Prostate gland (tissue), 2 donors: ENCODE data around the gene PCF11. TPM values are rescaled to one million over a fixed set of nuclear protein-coding genes. Genes with fewer than 3 reads are reported as not detected.
A peak's percentile ranks its signal among the peaks of the same experiment; 100 is the strongest.

Experiments used
- DNase-seq: peaks from one replicate; pipeline ENCODE4 v3.0.0-alpha.2; 2019; ENCODE audit warnings: low spot score
- H3K27ac ChIP-seq, 2 donors: fragments of 200-600 bp; sonication (generic); 2 replicates each; pipeline ENCODE4 v1.5.1; 2017 to 2019
- H3K27me3 ChIP-seq: fragments of 200-600 bp; sonication (generic); replicated peaks from 2 replicates; pipeline ENCODE4 v1.5.1; 2019; ENCODE audit not compliant: insufficient read depth
- H3K36me3 ChIP-seq, 2 donors: fragments of 200-600 bp; sonication (generic); 1 replicate in 1 of 2; 2 replicates in 1 of 2; pipeline versions ENCODE4 v1.5.1 to v1.8.1; 2017 to 2019
- H3K4me1 ChIP-seq: fragments of 200-600 bp; sonication (generic); replicated peaks from 2 replicates; pipeline ENCODE4 v1.5.1; 2019
- H3K4me3 ChIP-seq, 2 donors: fragments of 200-600 bp; sonication (generic); 2 replicates each; pipeline ENCODE4 v1.5.1; 2017 to 2019
- H3K9me3 ChIP-seq: fragments of 200-600 bp; sonication (generic); 2 replicates; pipeline ENCODE4 v1.5.1; 2017
- POLR2A ChIP-seq: fragments of 450-650 bp; IDR thresholded peaks from one replicate; pipeline ENCODE4 v1.6.1; 2016; ENCODE audit warnings: antibody characterized with exemption, mild to moderate bottlenecking
- POLR2AphosphoS5 ChIP-seq: sonication (generic); formaldehyde crosslinking; IDR thresholded peaks from one replicate; pipeline ENCODE4 v1.6.1; 2017; ENCODE audit warnings: antibody characterized with exemption
- WGBS: methylation state at CpG from one replicate; pipeline ENCODE4 v1.1.5; 2018; 5-methylcytosine and 5-hydroxymethylcytosine counted together
- intact Hi-C: fragments of 100-400 bp; cut with DNase I; formaldehyde crosslinking; loops from one replicate; pipeline ENCODE4 v1.14.2; 2022
- total RNA-seq, 2 donors: library from RNA; depleted of rRNA; stranded (reverse); fragments of >200 nt; gene quantifications; one replicate each; pipeline ENCODE4 v1.1.0, GENCODE V29; 2016
- TF ChIP-seq, protein P1 (sequence below), 4 experiments: fragments of 200-600 bp in 2 of 4; fragments of 450-650 bp in 2 of 4; sonication (generic) in 2 of 4; IDR thresholded peaks; 1 replicate in 3 of 4; 2 replicates in 1 of 4; pipeline ENCODE4 v1.5.1; 2016 to 2019; ENCODE audit warnings: antibody characterized with exemption in 4 of 4, mild to moderate bottlenecking in 2 of 4, moderate library complexity in 2 of 4

PCF11 gene
- total RNA-seq, 2 donors from 2014 or later: 64.1 to 75.2 TPM

DNA sequence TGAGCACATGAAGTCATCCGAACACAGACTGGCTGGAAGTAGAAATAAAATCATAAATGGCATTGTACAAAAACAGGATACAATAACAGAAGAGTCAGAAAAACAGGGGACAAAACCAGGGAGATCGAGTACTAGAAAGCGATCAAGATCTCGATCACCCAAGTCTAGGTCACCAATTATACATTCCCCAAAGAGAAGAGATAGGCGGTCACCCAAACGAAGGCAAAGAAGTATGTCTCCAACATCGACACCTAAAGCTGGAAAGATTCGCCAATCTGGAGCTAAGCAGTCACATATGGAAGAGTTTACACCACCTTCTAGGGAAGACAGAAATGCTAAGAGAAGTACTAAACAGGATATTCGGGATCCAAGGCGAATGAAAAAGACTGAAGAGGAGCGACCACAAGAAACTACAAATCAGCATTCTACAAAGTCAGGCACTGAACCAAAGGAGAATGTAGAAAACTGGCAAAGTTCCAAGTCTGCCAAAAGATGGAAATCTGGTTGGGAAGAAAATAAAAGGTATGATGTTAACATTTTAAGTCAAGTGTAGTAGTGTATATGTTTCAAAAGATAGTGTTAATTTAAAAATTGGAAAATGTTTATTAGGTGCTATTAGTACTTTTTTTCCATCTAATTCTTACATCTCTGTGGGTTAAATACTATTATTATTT is 9.4 kb downstream of the PCF11 start:
- H3K27me3 ChIP-seq: no peaks in the 10 kb centered on the region
- no peak overlapping the region for H3K4me3 ChIP-seq
- 96% methylated on average over 11 of the region's 11 CpGs for WGBS
- peaks cover 11% of the 10 kb centered on the region for H3K4me1 ChIP-seq
- H3K36me3 ChIP-seq: peaks cover 4 to 7% of the 10 kb centered on the region in 2 donors
- no peak for TF ChIP-seq POLR2AphosphoS5
- TF ChIP-seq POLR2A: no peak
- TF ChIP-seq, protein P1, sequence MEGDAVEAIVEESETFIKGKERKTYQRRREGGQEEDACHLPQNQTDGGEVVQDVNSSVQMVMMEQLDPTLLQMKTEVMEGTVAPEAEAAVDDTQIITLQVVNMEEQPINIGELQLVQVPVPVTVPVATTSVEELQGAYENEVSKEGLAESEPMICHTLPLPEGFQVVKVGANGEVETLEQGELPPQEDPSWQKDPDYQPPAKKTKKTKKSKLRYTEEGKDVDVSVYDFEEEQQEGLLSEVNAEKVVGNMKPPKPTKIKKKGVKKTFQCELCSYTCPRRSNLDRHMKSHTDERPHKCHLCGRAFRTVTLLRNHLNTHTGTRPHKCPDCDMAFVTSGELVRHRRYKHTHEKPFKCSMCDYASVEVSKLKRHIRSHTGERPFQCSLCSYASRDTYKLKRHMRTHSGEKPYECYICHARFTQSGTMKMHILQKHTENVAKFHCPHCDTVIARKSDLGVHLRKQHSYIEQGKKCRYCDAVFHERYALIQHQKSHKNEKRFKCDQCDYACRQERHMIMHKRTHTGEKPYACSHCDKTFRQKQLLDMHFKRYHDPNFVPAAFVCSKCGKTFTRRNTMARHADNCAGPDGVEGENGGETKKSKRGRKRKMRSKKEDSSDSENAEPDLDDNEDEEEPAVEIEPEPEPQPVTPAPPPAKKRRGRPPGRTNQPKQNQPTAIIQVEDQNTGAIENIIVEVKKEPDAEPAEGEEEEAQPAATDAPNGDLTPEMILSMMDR (IDR thresholded peaks at IDR 0.05): no peak
- intact Hi-C loops: loop anchor here (10.0 kb wide), 1 partner anchor 262 kb away; the partner anchor contains the start of genes DDIAS and PRCP
- DNase-seq: no peak
- H3K9me3 ChIP-seq: no peaks in the 10 kb centered on the region
- H3K27ac ChIP-seq: no peak overlapping the region

DNA sequence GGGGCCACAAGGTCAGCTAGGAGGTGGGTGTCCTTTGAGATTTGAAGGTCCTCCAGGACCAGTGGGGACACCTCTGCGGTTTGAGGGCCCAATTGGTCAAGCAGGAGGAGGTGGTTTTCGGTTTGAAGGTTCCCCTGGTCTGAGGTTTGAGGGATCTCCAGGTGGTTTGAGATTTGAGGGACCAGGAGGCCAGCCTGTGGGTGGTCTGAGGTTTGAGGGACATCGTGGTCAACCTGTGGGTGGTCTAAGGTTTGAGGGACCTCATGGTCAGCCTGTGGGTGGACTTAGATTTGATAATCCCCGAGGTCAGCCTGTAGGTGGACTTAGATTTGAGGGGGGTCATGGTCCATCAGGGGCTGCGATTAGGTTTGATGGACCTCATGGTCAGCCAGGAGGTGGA is 11.8 kb downstream of the PCF11 start:
- no peak for DNase-seq
- intact Hi-C loops: loop anchor here (10.0 kb wide), 1 partner anchor 264 kb away; the partner anchor contains the start of genes DDIAS and PRCP
- H3K27ac ChIP-seq: no peak overlapping the region
- peaks cover 11% of the 10 kb centered on the region for H3K4me1 ChIP-seq
- no peak for TF ChIP-seq POLR2A
- no peak for TF ChIP-seq POLR2AphosphoS5
- TF ChIP-seq, protein P1 (IDR thresholded peaks at IDR 0.05): no peak
- H3K36me3 ChIP-seq: peaks cover 4 to 7% of the 10 kb centered on the region in 2 donors
- no peak overlapping the region for H3K4me3 ChIP-seq
- no peaks in the 10 kb centered on the region for H3K9me3 ChIP-seq
- no peaks in the 10 kb centered on the region for H3K27me3 ChIP-seq
- WGBS: 98% methylated on average over 5 of the region's 5 CpGs

GRCh38 chr11:83170865-83171264 is 13.9 kb downstream of the PCF11 start:
- DNase-seq: no peak
- Histone ChIP-seq H3K27ac (no peak overlapping the region), H3K4me1 (peaks cover 11% of the 10 kb centered on the region), H3K4me3 (no peak overlapping the region), H3K9me3 (no peaks in the 10 kb centered on the region), H3K27me3 (no peaks in the 10 kb centered on the region), H3K36me3 (peaks cover 0 to 7% of the 10 kb centered on the region in 2 donors)
- WGBS: 48% methylated on average over 2 of the region's 2 CpGs
- intact Hi-C loops: no loop called here
- TF ChIP-seq, protein P1 (IDR thresholded peaks at IDR 0.05): no peak
- TF ChIP-seq POLR2AphosphoS5 (peak; percentile 22), POLR2A (no peak)

GRCh38 chr11:83172551-83172950 is 15.6 kb downstream of the PCF11 start:
- 87% methylated on average over 4 of the region's 4 CpGs for WGBS

More at GRCh38 chr11:83172551-83172950, 15.6 kb downstream of the PCF11 start:
- TF ChIP-seq POLR2AphosphoS5 (no peak), POLR2A (no peak)
- TF ChIP-seq, protein P1 (IDR thresholded peaks at IDR 0.05): no peak
- Histone ChIP-seq H3K27me3 (no peaks in the 10 kb centered on the region), H3K4me3 (no peak overlapping the region), H3K4me1 (peaks cover 11% of the 10 kb centered on the region), H3K36me3 (peaks cover 0 to 7% of the 10 kb centered on the region in 2 donors), H3K27ac (no peak overlapping the region), H3K9me3 (no peaks in the 10 kb centered on the region)
- intact Hi-C loops: no loop called here
- no peak for DNase-seq
